Measurements from ENCODE around the gene ACOT7. TPM values are rescaled to one million over a fixed set of nuclear protein-coding genes. Genes with fewer than 3 reads are reported as not detected.

ACOT7 gene
- total RNA-seq, 2 donors from 2014 or later = 6.6 to 10.7 TPM

- DNase-seq (ENCODE audit: low spot score) = no peak
- Histone ChIP-seq H3K4me3 (no peak overlapping the region), H3K4me1 (peaks cover 0 to 13% of the 10 kb centered on the region in 2 donors), H3K27me3 (no peaks in the 10 kb centered on the region), H3K9me3 (no peaks in the 10 kb centered on the region), H3K36me3 (no peaks in the 10 kb centered on the region), H3K27ac (no peak overlapping the region)
- no peak for TF ChIP-seq CTCF (IDR thresholded peaks at IDR 0.05)
These were observed 125.8 kb downstream of the ACOT7 start for GRCh38 chr1:6267686-6268322.

GRCh38 chr1:6266641-6267040 is 126.9 kb downstream of the ACOT7 start:
- no peak for TF ChIP-seq CTCF (IDR thresholded peaks at IDR 0.05)
- Histone ChIP-seq H3K4me1 (peaks cover 0 to 25% of the 10 kb centered on the region in 2 donors), H3K36me3 (no peaks in the 10 kb centered on the region), H3K27ac (no peak overlapping the region), H3K27me3 (no peaks in the 10 kb centered on the region), H3K4me3 (no peak overlapping the region), H3K9me3 (no peaks in the 10 kb centered on the region)
- no peak for DNase-seq (ENCODE audit: low spot score)

GRCh38 chr1:6265151-6265550 is 128.4 kb downstream of the ACOT7 start:
- no peak for TF ChIP-seq CTCF (IDR thresholded peaks at IDR 0.05)
- DNase-seq (ENCODE audit: low spot score) = no peak
- H3K4me1 ChIP-seq = peaks cover 0 to 35% of the 10 kb centered on the region in 2 donors

GRCh38 chr1:6263716-6264115 is 129.9 kb downstream of the ACOT7 start:
- Histone ChIP-seq H3K9me3 (no peaks in the 10 kb centered on the region), H3K4me1 (peaks cover 0 to 47% of the 10 kb centered on the region in 2 donors), H3K27me3 (no peaks in the 10 kb centered on the region), H3K27ac (peak overlapping the region in 1 of 2 donors; percentile 74), H3K36me3 (no peaks in the 10 kb centered on the region), H3K4me3 (no peak overlapping the region)
- no peak for TF ChIP-seq CTCF (IDR thresholded peaks at IDR 0.05)
- DNase-seq (ENCODE audit: low spot score) = no peak

More at GRCh38 chr1:6265151-6265550, 128.4 kb downstream of the ACOT7 start:
- H3K36me3 ChIP-seq = no peaks in the 10 kb centered on the region
- H3K27ac ChIP-seq = no peak overlapping the region
- H3K9me3 ChIP-seq = no peaks in the 10 kb centered on the region
- H3K4me3 ChIP-seq = no peak overlapping the region
- H3K27me3 ChIP-seq = no peaks in the 10 kb centered on the region

GRCh38 chr1:6262555-6263420 is 130.8 kb downstream of the ACOT7 start:
- Histone ChIP-seq H3K27me3 (no peaks in the 10 kb centered on the region), H3K27ac (peak overlapping the region; percentile 35 to 74), H3K9me3 (no peaks in the 10 kb centered on the region), H3K4me3 (no peak overlapping the region), H3K36me3 (no peaks in the 10 kb centered on the region), H3K4me1 (peaks cover 0 to 47% of the 10 kb centered on the region in 2 donors)
- TF ChIP-seq CTCF (IDR thresholded peaks at IDR 0.05) = no peak
- no peak for DNase-seq (ENCODE audit: low spot score)
